ENCODE measurements around the gene ALG5.

- TF ChIP-seq USF2 (IDR thresholded peaks at IDR 0.05; ENCODE audit: low read depth, low read length) (no peak), RFX5 (IDR thresholded peaks at IDR 0.05; ENCODE audit: low read depth, low read length) (no peak), CTCF (conservative IDR thresholded peaks at IDR 0.05; ENCODE audit: low read depth, low read length) (no peak), POLR2A (IDR thresholded peaks at IDR 0.05; ENCODE audit: low read depth, low read length) (no peak)
Measured at GRCh38 chr13:36998624-36999041, 507 bp downstream of the ALG5 start.

Data from IMR-90 (cell line).